DOHH2 (cell line): ENCODE measurements around the gene INPP4A.

Experiments used
- CTCF ChIP-seq: fragments of 200-600 bp; sonication (generic); IDR thresholded peaks from one replicate; pipeline ENCODE4 v1.5.1; 2014; ENCODE audit warnings: antibody characterized with exemption, mild to moderate bottlenecking, low read depth, low read length; ENCODE audit not compliant: poor library complexity, severe bottlenecking
- EZH2phosphoT487 ChIP-seq: fragments of 200-600 bp; sonication (generic); IDR thresholded peaks from 2 replicates; pipeline ENCODE4 v1.6.1; 2017; ENCODE audit warnings: borderline replicate concordance, mild to moderate bottlenecking, antibody characterized with exemption, low read length, moderate library complexity, mixed read lengths

DNA sequence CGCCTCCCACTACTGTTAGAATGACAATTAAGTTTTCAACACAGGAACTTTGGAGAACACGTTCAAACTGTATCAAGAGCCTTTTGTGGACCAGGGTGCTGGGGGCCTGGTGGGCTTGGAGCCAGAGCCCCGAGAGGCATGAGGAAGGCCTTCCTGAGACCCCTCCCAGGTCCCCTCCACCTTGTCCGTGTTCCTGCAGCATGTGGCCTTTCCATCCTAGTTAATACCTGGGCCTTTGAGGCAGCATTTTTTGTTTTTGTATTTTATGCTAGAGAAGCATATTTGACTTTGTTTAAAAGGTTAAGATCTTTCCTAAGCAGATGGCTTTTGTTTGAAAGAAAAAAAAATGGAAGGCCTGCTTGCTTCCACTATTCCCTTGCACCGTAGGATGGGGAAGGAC is 68.0 kb downstream of the INPP4A start:
- TF ChIP-seq CTCF (no peak), EZH2phosphoT487 (no peak)
